ENCODE data around the gene FEM1B.

The FEM1B gene

DNA sequence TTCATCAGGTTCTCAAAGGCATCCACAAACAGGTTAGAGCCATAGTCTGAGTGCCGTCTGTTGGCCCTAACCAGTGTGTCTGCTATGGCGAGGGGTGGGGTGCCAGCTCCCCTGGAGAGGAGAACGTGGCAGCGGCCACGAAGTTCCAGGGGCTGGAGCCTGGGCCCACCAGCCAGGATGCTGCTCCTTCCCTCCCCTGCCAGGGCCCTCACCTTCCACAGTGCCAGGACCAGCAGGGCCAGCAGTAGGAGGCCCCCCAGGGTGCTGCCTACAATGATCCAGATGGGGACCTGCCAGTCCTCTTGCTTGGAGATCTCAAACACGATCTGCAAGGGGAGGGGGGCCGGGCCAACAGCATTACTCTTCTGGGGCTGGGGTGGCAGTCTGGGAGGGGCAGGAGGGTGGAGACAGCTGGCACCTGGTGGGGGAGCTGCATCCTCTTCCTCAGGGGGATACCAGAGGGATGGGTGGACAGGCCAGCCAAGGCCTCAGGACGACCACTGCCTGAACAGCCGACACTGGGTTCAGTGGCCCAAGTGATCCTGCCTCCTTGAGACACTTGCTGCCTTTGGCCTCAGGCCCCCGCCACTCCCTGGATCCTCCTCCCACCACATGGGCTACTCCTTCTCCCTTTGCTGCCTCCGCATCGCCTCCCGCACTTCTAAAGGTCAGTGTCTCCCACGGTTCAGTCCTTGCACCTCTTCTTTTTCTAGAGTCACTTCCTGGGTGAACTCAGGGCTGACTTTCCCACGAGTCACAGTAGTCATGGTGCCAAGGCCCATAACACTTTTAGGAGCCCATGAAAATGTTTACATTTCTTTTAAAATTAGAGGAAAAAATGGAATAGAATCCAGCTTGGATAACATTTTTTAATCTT, 26.3 kb downstream of the FEM1B start:
- H3K9me3 ChIP-seq (ENCODE audit: control insufficient read depth, low read depth, low read length), result no peaks in the 10 kb centered on the region
- no peak overlapping the region for H3K27ac ChIP-seq (ENCODE audit: low read length)
- no peak overlapping the region for H3K9ac ChIP-seq (ENCODE audit: low read length)
- peaks cover 18% of the 10 kb centered on the region for H3K4me1 ChIP-seq (ENCODE audit: control insufficient read depth, low read depth, low read length)
- H3K4me3 ChIP-seq (ENCODE audit: low read length), result no peak overlapping the region
- no peaks in the 10 kb centered on the region for H3K27me3 ChIP-seq (ENCODE audit: control insufficient read depth, insufficient read depth, low read length)
- H3K36me3 ChIP-seq (ENCODE audit: control insufficient read depth, low read depth, low read length), result no peaks in the 10 kb centered on the region

DNA sequence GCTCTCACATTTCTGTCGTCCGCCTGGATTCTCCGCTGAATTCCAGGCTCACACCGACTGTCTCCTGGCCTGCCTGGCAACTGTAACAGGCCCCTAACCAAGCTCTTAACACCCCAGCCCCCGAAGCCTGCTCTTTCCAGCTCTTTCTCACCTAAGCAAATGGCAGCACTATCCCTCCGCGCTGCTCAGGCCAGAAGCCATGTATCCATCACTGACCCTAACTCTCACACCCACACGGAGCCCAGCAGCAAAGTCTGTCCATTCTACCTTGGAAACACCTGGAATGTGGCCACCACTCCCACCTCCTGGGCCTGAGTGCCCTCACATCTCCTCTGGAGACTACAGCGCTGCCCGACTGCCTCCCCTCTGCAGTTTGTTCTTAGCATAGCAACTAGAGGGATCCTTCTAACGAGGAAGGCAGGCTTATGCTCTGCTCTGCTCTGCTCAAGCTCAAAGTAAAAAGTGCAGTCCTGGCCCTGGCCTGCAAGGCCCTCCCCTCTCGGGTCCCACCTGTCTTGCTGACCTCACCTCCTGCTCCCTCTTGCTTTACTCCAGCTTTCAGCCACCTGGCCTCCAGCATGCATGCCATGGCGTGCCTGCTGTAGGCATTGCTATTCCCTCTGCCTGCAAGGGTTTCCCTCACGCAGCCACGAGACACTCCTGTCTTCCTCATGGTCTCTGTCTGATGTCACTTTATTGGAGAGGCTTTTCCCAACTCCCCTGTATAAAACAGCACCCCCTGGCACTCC, 27.2 kb downstream of the FEM1B start:
- no peak overlapping the region for H3K27ac ChIP-seq (ENCODE audit: low read length)
- H3K9ac ChIP-seq (ENCODE audit: low read length), result no peak overlapping the region
- no peaks in the 10 kb centered on the region for H3K27me3 ChIP-seq (ENCODE audit: control insufficient read depth, insufficient read depth, low read length)
- H3K4me1 ChIP-seq (ENCODE audit: control insufficient read depth, low read depth, low read length), result peaks cover 18% of the 10 kb centered on the region
- no peak overlapping the region for H3K4me3 ChIP-seq (ENCODE audit: low read length)
- no peaks in the 10 kb centered on the region for H3K9me3 ChIP-seq (ENCODE audit: control insufficient read depth, low read depth, low read length)
- no peaks in the 10 kb centered on the region for H3K36me3 ChIP-seq (ENCODE audit: control insufficient read depth, low read depth, low read length)

DNA sequence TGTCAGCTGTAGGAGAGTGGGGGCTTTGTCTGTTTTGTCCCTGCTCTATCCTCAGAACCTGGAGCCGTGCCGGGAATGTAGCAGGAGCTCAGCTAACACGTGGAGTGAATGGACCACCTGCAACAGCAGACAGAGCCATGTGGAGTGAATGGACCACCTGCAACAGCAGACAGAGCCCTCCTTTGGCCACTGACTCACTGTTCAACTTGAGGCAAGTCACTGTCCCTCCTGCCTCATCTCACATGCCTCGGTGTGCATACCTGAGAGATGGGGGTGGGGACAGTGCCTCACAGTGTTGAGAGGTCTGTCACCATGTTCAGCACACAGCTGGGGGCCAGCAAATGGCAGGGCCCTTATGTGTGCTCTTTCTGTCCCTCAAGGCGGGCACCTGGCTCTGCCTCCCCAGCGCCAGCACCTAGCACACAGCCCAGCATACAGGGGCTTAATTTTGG, 27.9 kb downstream of the FEM1B start:
- Histone ChIP-seq H3K9ac (ENCODE audit: low read length) (no peak overlapping the region), H3K9me3 (ENCODE audit: control insufficient read depth, low read depth, low read length) (no peaks in the 10 kb centered on the region), H3K27me3 (ENCODE audit: control insufficient read depth, insufficient read depth, low read length) (no peaks in the 10 kb centered on the region), H3K36me3 (ENCODE audit: control insufficient read depth, low read depth, low read length) (no peaks in the 10 kb centered on the region), H3K27ac (ENCODE audit: low read length) (no peak overlapping the region), H3K4me1 (ENCODE audit: control insufficient read depth, low read depth, low read length) (peaks cover 18% of the 10 kb centered on the region), H3K4me3 (ENCODE audit: low read length) (no peak overlapping the region)

DNA sequence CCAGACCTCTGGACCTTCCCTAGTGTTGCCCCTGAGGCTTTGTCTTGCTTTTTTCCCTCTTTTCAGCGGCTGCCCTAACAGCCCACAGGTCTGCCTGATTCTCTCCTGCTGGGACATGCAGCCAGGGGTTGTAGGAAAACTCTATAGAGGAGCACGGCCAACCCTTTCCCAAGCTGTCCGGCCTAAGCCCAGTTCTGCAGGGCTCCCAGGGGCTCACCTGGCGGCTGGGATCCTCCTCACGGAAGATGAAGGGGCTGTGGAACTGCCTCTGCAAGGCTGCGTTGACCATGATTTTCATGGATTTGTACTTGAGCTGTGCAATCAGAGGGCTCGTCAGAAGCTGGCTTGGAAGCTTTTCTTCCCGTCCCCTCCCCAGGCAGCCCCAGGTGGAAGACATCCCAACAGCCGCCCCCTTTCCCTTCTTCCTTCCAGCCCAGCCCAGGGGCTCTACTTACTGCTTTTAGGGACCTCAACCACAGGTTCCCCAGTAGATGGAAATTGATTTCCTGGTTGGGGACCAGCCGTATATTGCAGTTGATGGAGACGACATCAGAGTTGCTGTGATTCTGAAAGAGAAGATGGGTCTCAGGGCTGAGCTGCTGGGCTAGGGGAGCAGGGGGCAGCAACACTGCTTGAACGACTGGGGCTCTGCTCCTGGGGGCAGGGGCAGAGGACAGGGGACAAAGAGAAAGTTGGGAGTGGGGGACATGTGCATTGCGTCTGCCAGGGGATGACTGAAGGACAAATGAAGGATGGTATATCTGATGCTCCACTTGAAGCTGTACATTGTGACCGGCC, 29.8 kb downstream of the FEM1B start:
- no peaks in the 10 kb centered on the region for H3K9me3 ChIP-seq (ENCODE audit: control insufficient read depth, low read depth, low read length)
- no peaks in the 10 kb centered on the region for H3K36me3 ChIP-seq (ENCODE audit: control insufficient read depth, low read depth, low read length)
- peaks cover 18% of the 10 kb centered on the region for H3K4me1 ChIP-seq (ENCODE audit: control insufficient read depth, low read depth, low read length)
- H3K27me3 ChIP-seq (ENCODE audit: control insufficient read depth, insufficient read depth, low read length), result no peaks in the 10 kb centered on the region
- no peak overlapping the region for H3K27ac ChIP-seq (ENCODE audit: low read length)
- H3K9ac ChIP-seq (ENCODE audit: low read length), result no peak overlapping the region
- H3K4me3 ChIP-seq (ENCODE audit: low read length), result no peak overlapping the region

DNA sequence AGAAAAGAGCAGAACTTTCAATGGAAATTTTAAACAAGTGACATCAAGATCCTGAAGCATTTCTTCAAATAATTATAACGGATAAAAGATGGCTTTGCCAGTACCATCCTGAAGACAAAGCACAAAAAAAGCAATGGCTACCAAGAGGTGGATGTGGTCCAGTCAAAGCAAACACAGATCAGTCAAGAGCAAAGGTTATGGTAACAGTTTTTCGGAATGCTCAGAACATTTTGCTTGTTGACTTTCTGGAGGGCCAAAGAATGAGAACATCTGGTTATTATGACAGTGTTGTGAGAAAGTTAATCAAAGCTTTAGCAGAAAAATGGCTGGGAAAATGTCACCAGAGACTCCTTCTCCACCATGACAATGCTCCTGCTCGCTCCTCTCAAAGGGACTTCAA, 31.5 kb downstream of the FEM1B start:
- no peaks in the 10 kb centered on the region for H3K27me3 ChIP-seq (ENCODE audit: control insufficient read depth, insufficient read depth, low read length)

DNA sequence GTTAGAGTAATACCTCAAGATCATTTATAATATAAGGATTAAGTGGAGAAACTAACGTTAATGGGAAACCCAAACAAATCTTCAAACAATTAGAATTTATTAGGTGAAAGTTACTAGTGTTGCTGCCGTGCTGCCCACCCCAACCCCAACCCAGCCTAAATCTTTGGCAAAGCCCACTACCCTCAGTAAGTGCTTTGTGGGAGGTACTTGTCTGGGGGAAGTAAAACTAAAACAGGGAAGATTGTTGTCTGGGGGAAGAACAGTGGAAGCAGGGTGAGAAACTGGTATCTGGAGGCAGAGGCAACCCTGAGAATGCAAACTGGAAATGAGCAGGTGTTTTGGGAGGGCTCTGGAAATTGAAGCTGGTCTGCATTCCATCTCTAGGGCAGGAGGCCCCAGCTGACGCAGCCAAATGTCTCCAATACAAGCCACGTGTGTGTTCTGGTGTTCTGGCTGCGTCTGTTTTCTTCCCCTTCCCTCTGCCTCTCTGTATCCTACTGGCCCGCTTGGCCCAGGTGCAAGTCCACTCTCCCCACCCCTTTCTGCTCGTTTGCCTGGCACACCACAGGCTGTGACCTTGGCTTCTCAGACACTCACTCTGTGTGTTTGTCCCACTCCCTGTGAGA, 32.7 kb downstream of the FEM1B start:
- H3K9me3 ChIP-seq (ENCODE audit: control insufficient read depth, low read depth, low read length), result no peaks in the 10 kb centered on the region
- H3K36me3 ChIP-seq (ENCODE audit: control insufficient read depth, low read depth, low read length), result no peaks in the 10 kb centered on the region
- no peaks in the 10 kb centered on the region for H3K27me3 ChIP-seq (ENCODE audit: control insufficient read depth, insufficient read depth, low read length)
- H3K4me1 ChIP-seq (ENCODE audit: control insufficient read depth, low read depth, low read length), result peaks cover 15% of the 10 kb centered on the region
- no peak overlapping the region for H3K4me3 ChIP-seq (ENCODE audit: low read length)
- H3K9ac ChIP-seq (ENCODE audit: low read length), result no peak overlapping the region
- no peak overlapping the region for H3K27ac ChIP-seq (ENCODE audit: low read length)

More for the DNA sequence above, 31.5 kb downstream of the FEM1B start:
- H3K27ac ChIP-seq (ENCODE audit: low read length), result no peak overlapping the region
- no peaks in the 10 kb centered on the region for H3K36me3 ChIP-seq (ENCODE audit: control insufficient read depth, low read depth, low read length)
- peaks cover 18% of the 10 kb centered on the region for H3K4me1 ChIP-seq (ENCODE audit: control insufficient read depth, low read depth, low read length)
- no peak overlapping the region for H3K9ac ChIP-seq (ENCODE audit: low read length)
- H3K9me3 ChIP-seq (ENCODE audit: control insufficient read depth, low read depth, low read length), result no peaks in the 10 kb centered on the region
- H3K4me3 ChIP-seq (ENCODE audit: low read length), result no peak overlapping the region

DNA sequence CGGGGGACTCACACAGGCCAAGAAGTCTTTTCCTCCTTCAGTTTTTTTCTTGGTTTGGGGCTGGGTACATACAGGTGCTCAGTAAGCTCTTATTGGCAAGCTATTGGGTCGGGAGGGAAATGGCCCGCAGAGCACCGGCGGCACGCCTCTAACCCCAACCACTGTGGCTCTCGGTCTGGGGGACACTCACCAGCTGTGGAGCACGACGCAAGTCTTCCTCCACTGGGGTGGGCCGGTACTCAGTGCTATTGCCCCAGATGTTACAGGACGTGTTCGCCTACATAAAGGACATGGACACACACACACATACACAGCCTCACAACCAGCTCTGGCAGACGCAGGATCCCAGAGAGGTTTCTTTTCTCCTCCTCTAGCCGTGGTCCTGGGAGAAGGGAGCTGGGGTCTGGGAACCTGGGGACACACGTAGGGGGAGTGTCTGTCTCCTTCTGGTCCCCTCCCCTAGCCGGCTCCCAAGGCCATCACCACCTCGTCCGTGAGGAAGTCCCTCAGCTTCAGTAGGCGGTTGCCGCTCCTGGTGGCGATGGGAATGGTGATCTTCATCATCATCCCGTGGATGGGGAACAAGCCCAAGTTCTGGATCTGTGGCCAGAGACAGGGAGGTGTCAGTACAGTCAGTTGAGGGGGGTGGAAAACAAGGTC, 33.4 kb downstream of the FEM1B start:
- H3K36me3 ChIP-seq (ENCODE audit: control insufficient read depth, low read depth, low read length), result no peaks in the 10 kb centered on the region
- no peaks in the 10 kb centered on the region for H3K27me3 ChIP-seq (ENCODE audit: control insufficient read depth, insufficient read depth, low read length)
- no peak overlapping the region for H3K9ac ChIP-seq (ENCODE audit: low read length)
- H3K4me3 ChIP-seq (ENCODE audit: low read length), result no peak overlapping the region
- peaks cover 21% of the 10 kb centered on the region for H3K4me1 ChIP-seq (ENCODE audit: control insufficient read depth, low read depth, low read length)
- H3K27ac ChIP-seq (ENCODE audit: low read length), result no peak overlapping the region
- H3K9me3 ChIP-seq (ENCODE audit: control insufficient read depth, low read depth, low read length), result no peaks in the 10 kb centered on the region

DNA sequence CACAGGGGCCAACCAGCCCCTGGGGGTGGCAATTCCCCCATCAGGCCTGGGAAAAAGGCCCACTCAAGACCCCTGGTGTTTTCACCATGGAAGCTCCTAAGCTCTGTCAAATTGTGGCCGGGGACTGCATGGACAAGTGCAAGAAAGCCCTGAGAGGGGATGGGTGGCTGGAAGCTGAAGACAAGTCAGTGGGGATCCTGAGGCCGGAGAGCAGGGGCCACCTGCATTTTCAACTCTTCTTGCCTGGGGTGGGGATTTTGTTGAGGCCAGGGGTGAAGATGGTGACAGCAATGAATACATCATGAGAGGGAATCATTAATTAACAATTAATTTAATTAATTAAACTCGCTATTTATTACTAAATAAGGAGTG, 33.9 kb downstream of the FEM1B start:
- Histone ChIP-seq H3K27me3 (ENCODE audit: control insufficient read depth, insufficient read depth, low read length) (no peaks in the 10 kb centered on the region), H3K9me3 (ENCODE audit: control insufficient read depth, low read depth, low read length) (no peaks in the 10 kb centered on the region), H3K4me3 (ENCODE audit: low read length) (no peak overlapping the region), H3K27ac (ENCODE audit: low read length) (no peak overlapping the region), H3K36me3 (ENCODE audit: control insufficient read depth, low read depth, low read length) (no peaks in the 10 kb centered on the region), H3K4me1 (ENCODE audit: control insufficient read depth, low read depth, low read length) (peaks cover 21% of the 10 kb centered on the region), H3K9ac (ENCODE audit: low read length) (no peak overlapping the region)

DNA sequence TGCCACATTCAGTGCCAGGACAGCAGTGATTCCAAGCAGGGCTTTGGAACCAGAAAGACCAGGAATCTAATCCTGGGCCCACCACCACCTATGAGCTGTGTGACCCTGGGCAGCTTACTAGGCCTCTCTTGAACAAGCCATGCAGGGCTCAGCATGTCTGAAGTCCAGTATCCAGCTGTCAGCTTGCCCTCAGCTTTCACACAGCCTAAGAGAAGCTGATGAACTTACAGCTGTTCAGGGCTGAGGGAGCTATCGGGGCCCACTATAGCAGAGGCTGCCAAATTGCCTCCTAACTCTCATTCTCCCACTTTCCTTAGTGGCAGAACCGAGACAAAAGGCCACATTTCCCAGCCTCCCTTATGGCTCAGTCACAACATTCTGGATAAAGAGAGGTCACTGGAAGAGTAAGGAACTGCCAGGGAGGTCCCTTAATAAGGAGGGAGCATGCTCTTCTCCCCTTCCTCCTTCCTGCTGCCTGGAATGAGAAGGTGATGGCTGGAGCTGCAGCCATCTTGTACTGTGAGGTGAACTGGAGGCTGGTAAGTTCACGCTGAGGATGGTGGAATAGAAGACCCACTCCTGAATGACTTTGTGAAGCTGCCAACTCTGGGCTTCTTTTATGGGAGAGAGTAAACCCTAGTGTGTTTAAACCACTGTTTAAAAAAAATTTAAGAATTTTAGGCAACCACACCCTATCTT, 34.5 kb downstream of the FEM1B start:
- Histone ChIP-seq H3K9me3 (ENCODE audit: control insufficient read depth, low read depth, low read length) (no peaks in the 10 kb centered on the region), H3K27ac (ENCODE audit: low read length) (no peak overlapping the region), H3K36me3 (ENCODE audit: control insufficient read depth, low read depth, low read length) (no peaks in the 10 kb centered on the region), H3K27me3 (ENCODE audit: control insufficient read depth, insufficient read depth, low read length) (no peaks in the 10 kb centered on the region), H3K4me1 (ENCODE audit: control insufficient read depth, low read depth, low read length) (peaks cover 17% of the 10 kb centered on the region), H3K9ac (ENCODE audit: low read length) (no peak overlapping the region), H3K4me3 (ENCODE audit: low read length) (no peak overlapping the region)

DNA sequence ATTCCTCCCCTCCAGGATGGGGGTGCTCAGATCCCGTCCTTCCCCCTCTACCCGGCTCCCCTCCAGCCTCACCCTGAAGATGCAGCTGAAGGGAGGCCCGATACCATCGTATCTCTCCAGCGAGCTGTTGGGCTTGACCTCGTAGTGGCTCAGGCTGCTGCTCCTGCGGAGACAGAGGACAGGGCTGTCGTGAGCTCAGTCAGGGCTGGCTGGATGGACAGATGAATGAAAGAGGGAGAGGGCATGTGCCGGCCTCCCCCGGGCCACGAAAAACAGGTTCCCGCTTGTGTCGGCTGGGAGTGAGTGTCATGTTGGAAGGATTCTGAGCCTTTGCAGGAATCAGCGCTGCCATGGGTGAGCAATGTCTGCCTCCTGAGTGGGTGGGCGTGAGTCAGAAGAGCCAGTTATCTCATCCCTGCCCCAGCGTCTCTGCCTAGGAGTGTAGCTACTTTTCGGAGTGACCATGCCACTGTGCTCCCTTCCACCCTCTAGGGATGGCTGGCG, 35.2 kb downstream of the FEM1B start:
- peaks cover 13% of the 10 kb centered on the region for H3K4me1 ChIP-seq (ENCODE audit: control insufficient read depth, low read depth, low read length)
- no peaks in the 10 kb centered on the region for H3K36me3 ChIP-seq (ENCODE audit: control insufficient read depth, low read depth, low read length)
- no peaks in the 10 kb centered on the region for H3K27me3 ChIP-seq (ENCODE audit: control insufficient read depth, insufficient read depth, low read length)
- H3K9me3 ChIP-seq (ENCODE audit: control insufficient read depth, low read depth, low read length), result no peaks in the 10 kb centered on the region
- no peak overlapping the region for H3K4me3 ChIP-seq (ENCODE audit: low read length)
- H3K27ac ChIP-seq (ENCODE audit: low read length), result no peak overlapping the region
- H3K9ac ChIP-seq (ENCODE audit: low read length), result no peak overlapping the region
